ENCODE measurements around the gene ID2. TPM values are rescaled to one million over a fixed set of nuclear protein-coding genes. Genes with fewer than 3 reads are reported as not detected.
A peak's percentile ranks its signal among the peaks of the same experiment; 100 is the strongest.

The ID2 gene
- total and polyA plus RNA-seq, 7 donors = 4.1 to 33.0 (median 14.7) TPM

DNA sequence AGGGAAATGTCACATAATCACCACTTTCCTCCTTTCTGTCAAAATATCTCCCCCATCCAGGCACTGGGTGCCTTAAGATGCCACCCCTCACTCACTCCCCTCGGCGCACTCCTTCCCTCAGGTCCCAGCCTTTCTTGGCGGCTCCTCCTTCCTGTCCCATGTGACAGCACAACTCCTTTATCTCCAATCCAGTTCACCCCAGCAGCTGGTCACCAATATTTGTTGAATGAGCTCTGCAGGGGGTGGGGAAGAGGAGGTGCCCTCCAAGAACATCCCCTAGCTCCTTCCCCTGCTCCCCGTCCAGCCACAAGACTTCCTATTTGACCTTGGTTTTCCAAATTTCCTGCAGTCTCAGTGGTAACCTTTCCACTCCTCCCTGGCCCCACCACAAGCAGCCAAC lies 31.6 kb upstream of the ID2 start:
- Histone ChIP-seq H3K27ac (no peak overlapping the region), H3K27me3 (ENCODE audit: insufficient read depth in 3 of 3, low read length in 2 of 3) (no peaks in the 10 kb centered on the region), H3K4me3 (no peak overlapping the region), H3K9me3 (no peaks in the 10 kb centered on the region), H3K4me1 (no peaks in the 10 kb centered on the region), H3K36me3 (ENCODE audit: insufficient read depth in 1 of 2, low read depth in 1 of 2) (no peaks in the 10 kb centered on the region)
- WGBS, 3 donors = 87 to 93% (median 89%) methylated on average over 4 of the region's 4 CpGs
- intact Hi-C loops (cut with DNase I) = no loop called here
- TF ChIP-seq, protein P1, sequence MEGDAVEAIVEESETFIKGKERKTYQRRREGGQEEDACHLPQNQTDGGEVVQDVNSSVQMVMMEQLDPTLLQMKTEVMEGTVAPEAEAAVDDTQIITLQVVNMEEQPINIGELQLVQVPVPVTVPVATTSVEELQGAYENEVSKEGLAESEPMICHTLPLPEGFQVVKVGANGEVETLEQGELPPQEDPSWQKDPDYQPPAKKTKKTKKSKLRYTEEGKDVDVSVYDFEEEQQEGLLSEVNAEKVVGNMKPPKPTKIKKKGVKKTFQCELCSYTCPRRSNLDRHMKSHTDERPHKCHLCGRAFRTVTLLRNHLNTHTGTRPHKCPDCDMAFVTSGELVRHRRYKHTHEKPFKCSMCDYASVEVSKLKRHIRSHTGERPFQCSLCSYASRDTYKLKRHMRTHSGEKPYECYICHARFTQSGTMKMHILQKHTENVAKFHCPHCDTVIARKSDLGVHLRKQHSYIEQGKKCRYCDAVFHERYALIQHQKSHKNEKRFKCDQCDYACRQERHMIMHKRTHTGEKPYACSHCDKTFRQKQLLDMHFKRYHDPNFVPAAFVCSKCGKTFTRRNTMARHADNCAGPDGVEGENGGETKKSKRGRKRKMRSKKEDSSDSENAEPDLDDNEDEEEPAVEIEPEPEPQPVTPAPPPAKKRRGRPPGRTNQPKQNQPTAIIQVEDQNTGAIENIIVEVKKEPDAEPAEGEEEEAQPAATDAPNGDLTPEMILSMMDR (IDR thresholded peaks at IDR 0.05) = no peak
- DNase-seq = no peak
- no peak for ATAC-seq

DNA sequence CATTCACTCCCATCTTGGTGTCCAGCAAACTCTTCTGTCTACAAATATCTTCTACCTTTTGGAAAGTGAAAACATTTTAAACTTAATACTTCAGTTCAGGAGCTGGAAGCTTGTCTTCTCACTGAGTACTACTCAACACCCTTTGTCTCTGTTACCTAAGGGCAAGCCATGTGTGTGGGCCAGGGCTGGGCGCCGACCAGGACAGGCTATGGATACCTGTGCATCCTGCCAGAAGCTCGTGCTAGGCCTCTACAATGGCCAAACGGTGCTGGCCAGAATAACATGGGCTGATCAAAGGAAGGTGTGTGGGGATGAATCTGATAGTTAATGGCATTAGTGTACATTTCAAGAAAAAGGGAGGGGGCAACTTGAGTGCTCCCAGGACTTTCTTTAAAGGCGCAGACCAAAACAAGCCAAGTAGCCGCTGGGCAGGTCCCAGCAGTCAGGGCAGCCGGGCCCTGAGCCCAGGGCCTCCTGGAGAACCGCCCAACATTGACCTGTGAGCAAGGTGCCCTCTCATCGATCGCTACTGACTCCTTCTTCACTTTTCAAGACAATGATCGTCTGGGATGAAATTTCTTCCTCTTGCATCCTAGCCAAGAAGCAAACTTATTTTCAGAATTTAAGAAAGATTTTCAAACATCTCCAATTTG lies 29.0 kb upstream of the ID2 start:
- intact Hi-C loops (cut with DNase I) = no loop called here
- 66 to 82% (median 79%) methylated on average over 11 of the region's 11 CpGs for WGBS, 3 donors
- TF ChIP-seq, protein P1 (IDR thresholded peaks at IDR 0.05) = no peak
- no peak for DNase-seq
- Histone ChIP-seq H3K36me3 (ENCODE audit: insufficient read depth in 1 of 2, low read depth in 1 of 2) (no peaks in the 10 kb centered on the region), H3K27me3 (ENCODE audit: insufficient read depth in 3 of 3, low read length in 2 of 3) (no peaks in the 10 kb centered on the region), H3K27ac (no peak overlapping the region), H3K9me3 (no peaks in the 10 kb centered on the region), H3K4me1 (no peaks in the 10 kb centered on the region), H3K4me3 (no peak overlapping the region)
- peak in 1 of 4 donors; percentile 53 for ATAC-seq

DNA sequence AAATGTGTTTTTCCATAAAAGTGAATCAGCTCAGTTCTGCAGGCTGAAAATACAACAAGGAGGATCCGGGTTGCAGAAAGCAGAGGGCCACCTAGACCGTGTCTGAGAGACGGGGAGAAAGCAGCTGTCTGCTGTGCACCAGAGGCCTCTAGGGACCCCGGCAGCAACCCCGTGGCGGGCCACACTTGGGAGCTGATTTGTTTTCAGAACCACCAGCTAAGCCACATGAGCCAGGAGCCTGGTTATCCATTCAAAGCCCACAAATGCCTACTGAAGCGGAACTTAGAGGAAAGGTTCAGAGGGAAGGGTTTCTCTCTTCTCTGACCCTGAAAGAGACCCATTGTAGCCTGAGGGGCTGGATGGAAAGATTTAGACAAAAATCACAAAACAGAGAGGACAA lies 28.4 kb upstream of the ID2 start:
- ATAC-seq = no peak
- Histone ChIP-seq H3K4me3 (no peak overlapping the region), H3K9me3 (no peaks in the 10 kb centered on the region), H3K27ac (no peak overlapping the region), H3K27me3 (ENCODE audit: insufficient read depth in 3 of 3, low read length in 2 of 3) (no peaks in the 10 kb centered on the region), H3K4me1 (no peaks in the 10 kb centered on the region), H3K36me3 (ENCODE audit: insufficient read depth in 1 of 2, low read depth in 1 of 2) (no peaks in the 10 kb centered on the region)
- WGBS, 3 donors = 59 to 68% (median 60%) methylated on average over 7 of the region's 7 CpGs
- intact Hi-C loops (cut with DNase I) = no loop called here
- DNase-seq = no peak
- TF ChIP-seq, protein P1 (IDR thresholded peaks at IDR 0.05) = no peak

DNA sequence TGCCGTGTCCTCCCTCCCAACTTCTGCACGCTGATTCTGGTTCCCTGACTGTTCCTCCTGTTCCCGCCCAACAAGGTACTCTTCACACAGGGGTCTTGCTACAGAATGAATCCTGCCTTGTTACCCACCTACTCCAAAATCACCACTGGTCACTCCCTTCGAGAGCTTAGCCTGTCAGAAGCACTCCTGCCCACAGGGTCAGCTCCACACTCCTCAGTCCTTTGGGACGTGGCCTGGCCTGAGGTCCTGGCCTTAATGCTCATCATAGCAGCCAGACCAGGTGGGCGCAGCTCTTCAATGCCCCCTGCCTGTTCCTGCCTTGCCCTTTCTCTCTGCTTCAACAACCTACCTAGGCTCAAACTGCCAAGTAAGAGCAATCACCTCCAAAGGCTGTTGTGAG lies 27.8 kb upstream of the ID2 start:
- intact Hi-C loops (cut with DNase I) = no loop called here
- no peak overlapping the region for H3K4me3 ChIP-seq
- no peaks in the 10 kb centered on the region for H3K4me1 ChIP-seq
- DNase-seq (no peak), ATAC-seq (no peak)
- no peaks in the 10 kb centered on the region for H3K27me3 ChIP-seq (ENCODE audit: insufficient read depth in 3 of 3, low read length in 2 of 3)
- H3K27ac ChIP-seq = no peak overlapping the region
- WGBS, 3 donors = 93 to 97% (median 93%) methylated on average over 6 of the region's 6 CpGs
- no peaks in the 10 kb centered on the region for H3K9me3 ChIP-seq
- TF ChIP-seq, protein P1 (IDR thresholded peaks at IDR 0.05) = no peak
- no peaks in the 10 kb centered on the region for H3K36me3 ChIP-seq (ENCODE audit: insufficient read depth in 1 of 2, low read depth in 1 of 2)

DNA sequence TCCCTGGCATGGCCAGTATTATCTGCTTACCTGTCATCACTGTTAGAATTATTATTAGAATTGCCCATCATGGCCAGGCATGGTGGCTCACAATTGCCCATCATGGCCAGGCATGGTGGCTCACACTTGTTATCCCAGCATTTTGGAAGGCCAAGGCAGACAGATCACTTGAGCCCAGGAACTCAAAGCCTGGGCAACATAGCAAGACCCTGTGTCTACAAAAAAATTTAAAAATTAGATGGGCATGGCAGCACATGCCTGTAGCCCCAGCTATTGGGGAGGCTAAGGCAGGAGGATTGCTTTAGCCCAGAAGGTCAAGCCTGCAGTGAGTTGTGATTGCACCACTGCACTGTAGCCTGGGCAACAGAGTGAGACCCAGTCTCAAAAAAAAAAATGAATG lies 27.4 kb upstream of the ID2 start:
- Histone ChIP-seq H3K27me3 (ENCODE audit: insufficient read depth in 3 of 3, low read length in 2 of 3) (no peaks in the 10 kb centered on the region), H3K27ac (no peak overlapping the region), H3K9me3 (no peaks in the 10 kb centered on the region), H3K4me3 (no peak overlapping the region), H3K4me1 (no peaks in the 10 kb centered on the region), H3K36me3 (ENCODE audit: insufficient read depth in 1 of 2, low read depth in 1 of 2) (no peaks in the 10 kb centered on the region)
- ATAC-seq = peak in 1 of 4 donors; percentile 84
- intact Hi-C loops (cut with DNase I) = no loop called here
- DNase-seq = no peak
- TF ChIP-seq, protein P1 (IDR thresholded peaks at IDR 0.05) = no peak
